Measurements from ENCODE around the gene ALKBH5.

The ALKBH5 gene

DNA sequence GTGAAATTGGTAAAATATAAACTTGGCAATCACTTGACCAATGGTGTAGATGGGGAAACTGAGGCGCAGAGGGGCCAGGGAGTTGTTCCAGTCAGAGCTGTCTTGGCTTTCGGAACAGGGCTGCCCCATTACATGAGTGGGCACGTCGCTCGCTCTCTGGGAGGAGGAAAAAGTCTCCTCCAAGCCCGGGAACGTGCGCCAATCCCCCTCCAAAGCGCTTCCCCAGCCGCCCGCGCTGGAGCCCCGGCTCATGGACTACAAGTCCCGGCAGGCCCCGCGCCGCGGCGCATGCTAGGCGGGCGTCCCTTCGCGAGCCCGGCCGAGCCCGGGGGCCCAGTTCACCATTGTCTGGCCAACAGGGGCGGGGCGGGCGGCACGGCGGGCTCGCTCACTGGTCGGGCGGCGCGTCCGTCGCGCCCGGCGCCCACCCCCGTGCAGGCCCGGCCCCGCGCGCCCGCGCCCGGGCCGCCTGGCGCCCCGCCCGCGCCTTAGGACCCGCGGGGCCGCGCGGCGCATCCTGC is 41.6 kb downstream of the ALKBH5 start, which contains the start of gene LLGL1:
TSS of gene LLGL1 (plus strand) at position 515 of the 521 bp plus-strand sequence. CDS start 48 bp downstream, outside the sequence.
- DNase-seq = peak; percentile 59

GRCh38 chr17:18225642-18226283 is 42.1 kb downstream of the ALKBH5 start:
- no peak for DNase-seq

DNA sequence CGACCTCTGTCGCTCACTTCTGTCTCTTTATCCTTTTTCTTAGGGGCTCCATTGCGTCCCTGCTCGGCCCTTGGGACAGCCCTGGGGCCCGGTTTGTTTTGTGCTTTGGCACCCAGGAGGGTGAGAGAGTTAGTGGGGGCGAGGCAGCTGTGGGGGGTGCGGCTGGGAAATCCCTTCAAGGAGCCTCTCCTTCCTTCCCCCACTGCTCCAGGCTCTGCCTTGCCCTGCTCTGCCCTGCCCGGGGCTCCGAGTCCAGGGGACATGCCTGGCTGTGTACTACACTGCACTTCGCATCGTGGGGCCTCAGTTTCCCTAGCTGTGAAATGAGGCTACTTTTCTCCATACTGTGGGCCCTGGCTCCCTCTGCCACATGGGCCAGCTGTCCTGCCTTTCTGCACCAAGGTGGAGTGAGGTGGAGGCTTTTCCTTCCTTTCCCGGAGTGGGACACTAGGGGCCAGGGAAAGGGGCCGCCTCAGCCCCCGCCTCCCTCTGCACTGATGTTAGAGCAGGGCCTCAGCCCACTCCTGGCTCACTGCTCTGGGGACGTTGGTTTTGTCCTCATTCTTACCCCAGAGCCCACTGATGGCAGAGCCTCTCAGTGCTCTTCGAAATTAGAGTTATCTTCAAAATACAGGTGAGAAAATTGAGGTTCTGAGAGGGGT is 42.8 kb downstream of the ALKBH5 start:
- DNase-seq = no peak

GRCh38 chr17:18227635-18228034 is 44.0 kb downstream of the ALKBH5 start:
- no peak for DNase-seq

GRCh38 chr17:18228176-18228682 is 44.6 kb downstream of the ALKBH5 start:
- DNase-seq = no peak

GRCh38 chr17:18229254-18229653 is 45.6 kb downstream of the ALKBH5 start:
- no peak for DNase-seq

DNA sequence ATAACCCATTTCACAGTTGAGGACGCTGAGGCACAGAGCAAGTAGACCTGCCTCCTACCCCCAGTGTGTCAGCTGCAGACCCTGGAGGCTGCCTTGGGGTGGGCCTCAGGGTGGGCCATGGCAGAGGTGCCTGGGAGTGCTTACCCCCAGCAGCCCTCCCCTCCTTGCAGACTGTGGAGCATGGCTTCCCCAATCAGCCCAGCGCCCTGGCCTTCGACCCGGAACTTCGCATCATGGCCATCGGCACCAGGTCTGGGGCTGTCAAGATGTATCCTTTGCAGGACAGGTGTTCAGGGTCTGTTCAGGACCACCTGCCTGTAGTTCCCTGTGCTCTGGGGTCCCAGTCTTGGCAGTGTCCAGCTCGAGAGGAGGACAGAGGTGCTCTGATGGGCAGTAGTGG is 46.1 kb downstream of the ALKBH5 start:
- DNase-seq = no peak

DNA sequence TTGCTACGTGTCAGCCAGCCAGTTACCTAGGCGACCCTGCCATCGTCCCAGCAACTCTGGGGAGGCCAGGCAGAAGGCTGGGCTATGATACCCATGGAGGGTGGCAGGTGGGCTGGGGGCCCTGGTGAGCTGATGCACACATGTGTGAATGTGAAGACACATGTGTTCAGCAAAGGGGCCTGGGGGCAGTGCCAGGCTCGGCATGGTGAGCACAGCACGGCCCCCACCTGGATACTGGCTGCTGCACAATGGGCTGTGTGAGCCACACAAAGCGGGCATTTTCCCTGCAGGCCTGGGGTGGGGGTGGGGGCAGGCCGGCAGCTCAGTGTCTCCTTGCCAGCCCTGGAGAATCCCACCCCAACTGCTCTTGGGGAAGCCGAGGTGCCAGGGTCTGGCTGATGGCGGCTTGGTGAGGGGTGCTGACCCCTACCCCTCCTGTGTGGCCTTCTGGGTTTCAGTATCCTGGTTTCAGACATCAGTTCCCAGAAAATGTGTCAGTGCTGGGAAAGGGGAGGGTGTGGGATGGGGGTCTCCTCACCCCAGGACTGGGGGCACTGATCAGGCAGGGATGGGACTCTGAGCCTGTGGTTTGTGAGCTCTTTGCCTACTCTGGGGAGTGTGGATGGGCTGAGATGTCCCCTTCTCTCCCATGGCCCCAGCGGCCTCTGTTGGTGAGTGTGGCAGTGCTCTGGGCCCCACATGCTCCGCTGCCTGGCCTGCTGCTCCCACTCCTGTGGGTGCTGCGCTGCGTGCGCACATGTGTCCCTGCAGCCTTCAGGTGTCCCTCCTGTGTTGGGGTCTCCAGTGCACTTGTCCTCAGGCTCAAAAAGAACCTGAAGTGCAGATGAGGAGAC is 46.9 kb downstream of the ALKBH5 start:
- no peak for DNase-seq

- no peak for DNase-seq
Measured at GRCh38 chr17:18231164-18231563, 47.5 kb downstream of the ALKBH5 start.

GRCh38 chr17:18233803-18234518 is 50.3 kb downstream of the ALKBH5 start:
- DNase-seq = no peak

GRCh38 chr17:18234853-18235380 is 51.3 kb downstream of the ALKBH5 start:
- no peak for DNase-seq

- DNase-seq = no peak
Measured at GRCh38 chr17:18235743-18236256, 52.2 kb downstream of the ALKBH5 start.

GRCh38 chr17:18236494-18236893 is 52.9 kb downstream of the ALKBH5 start:
- DNase-seq = no peak

- DNase-seq = no peak
Measured at GRCh38 chr17:18237461-18237860, 53.8 kb downstream of the ALKBH5 start.

DNA sequence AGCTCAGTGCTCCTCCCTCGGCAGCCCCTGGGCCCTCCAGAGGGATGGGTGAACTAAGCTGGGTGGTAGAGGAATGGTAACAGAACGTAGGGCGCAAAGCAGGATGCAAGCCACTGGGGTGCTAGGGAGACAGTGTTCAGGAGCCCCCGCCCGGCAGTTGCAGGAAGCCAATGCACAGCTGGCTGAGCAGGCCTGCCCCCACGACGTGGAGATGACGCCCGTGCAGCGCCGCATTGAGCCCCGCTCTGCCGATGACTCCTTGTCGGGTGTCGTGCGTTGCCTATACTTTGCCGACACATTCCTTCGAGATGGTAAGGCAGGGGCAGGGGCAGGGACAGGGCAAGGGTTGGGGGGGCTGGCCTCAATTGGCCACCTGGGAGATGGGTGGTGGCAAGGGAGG is 54.7 kb downstream of the ALKBH5 start:
- DNase-seq = no peak

DNA sequence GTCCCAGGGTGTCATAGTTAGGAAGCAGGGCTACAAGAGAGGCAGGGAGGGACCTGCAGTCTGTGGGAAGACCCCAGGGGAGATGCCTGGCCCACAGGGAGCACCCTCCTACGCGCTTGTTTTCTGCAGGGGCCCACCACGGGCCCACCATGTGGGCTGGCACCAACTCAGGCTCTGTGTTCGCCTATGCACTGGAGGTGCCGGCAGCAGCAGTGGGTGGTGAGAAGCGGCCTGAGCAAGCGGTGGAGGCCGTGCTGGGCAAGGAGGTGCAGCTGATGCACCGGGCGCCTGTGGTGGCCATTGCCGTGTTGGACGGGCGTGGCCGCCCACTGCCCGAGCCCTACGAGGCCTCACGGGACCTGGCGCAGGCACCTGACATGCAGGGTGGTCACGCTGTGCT is 56.8 kb downstream of the ALKBH5 start:
- DNase-seq = no peak

DNA sequence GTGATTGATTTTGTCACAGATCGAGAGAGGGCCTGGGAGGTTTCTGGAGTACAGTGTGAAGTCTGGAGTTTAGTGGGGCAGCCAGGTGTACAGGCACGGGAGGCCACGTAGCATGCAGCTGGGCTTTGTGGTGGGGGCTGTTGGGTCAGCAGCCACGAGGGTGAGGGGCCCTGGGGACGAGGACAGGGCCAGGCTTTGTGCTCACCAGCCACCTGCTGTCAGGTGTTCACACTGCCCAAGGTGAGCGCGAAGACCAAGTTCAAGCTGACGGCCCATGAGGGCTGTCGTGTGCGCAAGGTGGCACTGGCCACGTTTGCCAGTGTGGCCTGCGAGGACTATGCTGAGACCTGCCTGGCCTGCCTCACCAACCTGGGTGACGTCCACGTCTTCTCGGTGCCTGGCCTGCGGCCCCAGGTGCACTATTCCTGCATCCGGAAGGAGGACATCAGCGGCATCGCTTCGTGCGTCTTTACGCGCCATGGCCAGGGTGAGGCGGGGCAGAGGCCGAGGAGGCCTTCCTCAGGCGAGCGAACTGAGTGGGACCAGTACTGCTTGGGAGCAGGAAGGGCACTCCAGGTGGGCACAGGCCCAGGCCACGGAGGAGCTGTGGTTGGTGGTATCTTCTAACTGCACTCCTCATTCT is 57.7 kb downstream of the ALKBH5 start:
- no peak for DNase-seq

GRCh38 chr17:18245038-18245776 is 61.6 kb downstream of the ALKBH5 start:
- no peak for DNase-seq

- no peak for DNase-seq
Measured at GRCh38 chr17:18246109-18246725, 62.6 kb downstream of the ALKBH5 start.

- DNase-seq = no peak
Measured at GRCh38 chr17:18246880-18247612, 63.4 kb downstream of the ALKBH5 start.
